Chondrocyte (in vitro differentiated cells): Measurements from ENCODE around the gene TCF4. TPM values are rescaled to one million over a fixed set of nuclear protein-coding genes. Genes with fewer than 3 reads are reported as not detected.

Source experiments
- DNase-seq: peaks from one replicate; pipeline ENCODE4 v3.0.0; 2021; ENCODE audit warnings: mixed read lengths, low spot score
- H3K27ac Mint-ChIP-seq: one replicate; pipeline ENCODE4 v1.8.0; 2021; ENCODE audit warnings: mild to moderate bottlenecking, moderate library complexity, mixed read lengths; ENCODE audit not compliant: unreplicated experiment
- H3K27me3 Mint-ChIP-seq: 2 replicates; pipeline ENCODE4 v1.8.0; 2021; ENCODE audit warnings: low read depth, mixed read lengths
- H3K36me3 Mint-ChIP-seq: 2 replicates; pipeline ENCODE4 v1.8.0; 2021; ENCODE audit warnings: low read depth, mixed read lengths
- H3K4me1 Mint-ChIP-seq: 2 replicates; pipeline ENCODE4 v1.8.0; 2021; ENCODE audit warnings: low read depth, mild to moderate bottlenecking, mixed read lengths
- H3K4me3 Mint-ChIP-seq: one replicate; pipeline ENCODE4 v1.8.0; 2021; ENCODE audit warnings: mild to moderate bottlenecking, moderate library complexity, mixed read lengths; ENCODE audit not compliant: unreplicated experiment
- H3K9me3 Mint-ChIP-seq: 2 replicates; pipeline ENCODE4 v1.8.0; 2021; ENCODE audit warnings: low read depth, mixed read lengths
- CTCF ChIP-seq: fragments of 200-600 bp; sonication (generic); IDR thresholded peaks from 2 replicates; pipeline ENCODE4 v1.5.0; 2021; ENCODE audit warnings: antibody characterized with exemption, mild to moderate bottlenecking, moderate library complexity
- total RNA-seq: library from RNA; stranded (reverse); gene quantifications from 3 replicates; pipeline ENCODE4 v1.2.1, GENCODE V29; 2021

TCF4 gene
- total RNA-seq, 1 donor from 2014 or later = 36.8 TPM

- Mint-ChIP-seq H3K27ac (no peak overlapping the region), H3K9me3 (no peaks in the 10 kb centered on the region), H3K27me3 (no peaks in the 10 kb centered on the region), H3K36me3 (no peaks in the 10 kb centered on the region), H3K4me3 (no peak overlapping the region), H3K4me1 (peaks cover 13% of the 10 kb centered on the region)
- TF ChIP-seq CTCF = no peak
- no peak for DNase-seq
Measured at GRCh38 chr18:55453186-55453585, 134.8 kb downstream of the TCF4 start.

GRCh38 chr18:55452123-55452611 lies 135.8 kb downstream of the TCF4 start:
- H3K9me3 Mint-ChIP-seq = no peaks in the 10 kb centered on the region
- H3K4me3 Mint-ChIP-seq = no peak overlapping the region
- peaks cover 11% of the 10 kb centered on the region for H3K4me1 Mint-ChIP-seq
- H3K36me3 Mint-ChIP-seq = no peaks in the 10 kb centered on the region
- H3K27me3 Mint-ChIP-seq = no peaks in the 10 kb centered on the region
- no peak for DNase-seq
- H3K27ac Mint-ChIP-seq = no peak overlapping the region
- no peak for TF ChIP-seq CTCF

GRCh38 chr18:55449412-55450140 lies 138.4 kb downstream of the TCF4 start:
- Mint-ChIP-seq H3K36me3 (peaks cover 4% of the 10 kb centered on the region), H3K27ac (no peak overlapping the region), H3K27me3 (no peaks in the 10 kb centered on the region), H3K4me1 (peaks cover 8% of the 10 kb centered on the region), H3K4me3 (no peak overlapping the region), H3K9me3 (peaks cover 9% of the 10 kb centered on the region)
- TF ChIP-seq CTCF = no peak
- no peak for DNase-seq

GRCh38 chr18:55448420-55448819 lies 139.6 kb downstream of the TCF4 start:
- no peak for DNase-seq
- Mint-ChIP-seq H3K4me1 (peaks cover 8% of the 10 kb centered on the region), H3K4me3 (no peak overlapping the region), H3K27me3 (no peaks in the 10 kb centered on the region), H3K27ac (no peak overlapping the region), H3K36me3 (peaks cover 4% of the 10 kb centered on the region), H3K9me3 (peaks cover 9% of the 10 kb centered on the region)
- no peak for TF ChIP-seq CTCF

- Mint-ChIP-seq H3K36me3 (peaks cover 4% of the 10 kb centered on the region), H3K9me3 (peaks cover 9% of the 10 kb centered on the region), H3K4me3 (no peak overlapping the region), H3K27me3 (no peaks in the 10 kb centered on the region), H3K27ac (no peak overlapping the region), H3K4me1 (peaks cover 8% of the 10 kb centered on the region)
- no peak for DNase-seq
- TF ChIP-seq CTCF = no peak
Measured at GRCh38 chr18:55447672-55448018, 140.3 kb downstream of the TCF4 start.
